Right lobe of liver (tissue), 4 donors: ENCODE results near the gene RNF17.
"Not testable (repeated sequence)": the region's sequence is repeated elsewhere in the genome, so short reads cannot be mapped to it uniquely, and the experiment has no call there.

Source experiments
- POLR2A ChIP-seq: fragments of 450-650 bp; IDR thresholded peaks from one replicate; pipeline ENCODE4 v1.6.1; 2017; ENCODE audit warnings: antibody characterized with exemption, mild to moderate bottlenecking
- TF ChIP-seq, protein P1 (sequence below), 4 donors: fragments of 200-600 bp in 3 of 4; fragments of 450-650 bp in 1 of 4; IDR thresholded peaks; one replicate each; pipeline versions ENCODE4 v1.5.1 to v1.8.0; 2016 to 2022; ENCODE audit warnings: antibody characterized with exemption in 4 of 4, mild to moderate bottlenecking in 2 of 4
- donor health status: DM: no; HTN: no; CAD: no.
- donor health status: DM: no; HTN: no; CAD: no.
- donor health status: DM: no; HTN: yes; CAD: no.

GRCh38 chr13:24823122-24823710 is 59.2 kb downstream of the RNF17 start:
- TF ChIP-seq, protein P1, sequence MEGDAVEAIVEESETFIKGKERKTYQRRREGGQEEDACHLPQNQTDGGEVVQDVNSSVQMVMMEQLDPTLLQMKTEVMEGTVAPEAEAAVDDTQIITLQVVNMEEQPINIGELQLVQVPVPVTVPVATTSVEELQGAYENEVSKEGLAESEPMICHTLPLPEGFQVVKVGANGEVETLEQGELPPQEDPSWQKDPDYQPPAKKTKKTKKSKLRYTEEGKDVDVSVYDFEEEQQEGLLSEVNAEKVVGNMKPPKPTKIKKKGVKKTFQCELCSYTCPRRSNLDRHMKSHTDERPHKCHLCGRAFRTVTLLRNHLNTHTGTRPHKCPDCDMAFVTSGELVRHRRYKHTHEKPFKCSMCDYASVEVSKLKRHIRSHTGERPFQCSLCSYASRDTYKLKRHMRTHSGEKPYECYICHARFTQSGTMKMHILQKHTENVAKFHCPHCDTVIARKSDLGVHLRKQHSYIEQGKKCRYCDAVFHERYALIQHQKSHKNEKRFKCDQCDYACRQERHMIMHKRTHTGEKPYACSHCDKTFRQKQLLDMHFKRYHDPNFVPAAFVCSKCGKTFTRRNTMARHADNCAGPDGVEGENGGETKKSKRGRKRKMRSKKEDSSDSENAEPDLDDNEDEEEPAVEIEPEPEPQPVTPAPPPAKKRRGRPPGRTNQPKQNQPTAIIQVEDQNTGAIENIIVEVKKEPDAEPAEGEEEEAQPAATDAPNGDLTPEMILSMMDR (IDR thresholded peaks at IDR 0.05), result not testable (repeated sequence)
- not testable (repeated sequence) for TF ChIP-seq POLR2A
